GM12891 (cell line): Measurements from ENCODE around the gene MEI1.

ENCODE experiments used
- DNase-seq: peaks from one replicate; pipeline ENCODE4 v3.0.0; 2011; ENCODE audit warnings: low spot score; ENCODE audit not compliant: insufficient read length
- FAIRE-seq: peaks from 2 replicates; lab custom pipeline; 2011; peaks lifted over from hg19 to GRCh38; lab: Jason Lieb, UNC
- PAX5 ChIP-seq: IDR thresholded peaks from 2 replicates; pipeline ENCODE4 v1.6.1; 2011; ENCODE audit warnings: low read length, moderate library complexity, mild to moderate bottlenecking; ENCODE audit not compliant: insufficient read depth, severe bottlenecking
- POLR2A ChIP-seq: IDR thresholded peaks from 2 replicates; pipeline ENCODE4 v1.6.1; 2011; ENCODE audit warnings: low read depth, low read length, control low read depth
- POLR2AphosphoS5 ChIP-seq: IDR thresholded peaks from 2 replicates; pipeline ENCODE4 v1.6.1; 2011; ENCODE audit warnings: low read depth, low read length, control low read depth
- POU2F2 ChIP-seq: IDR thresholded peaks from 2 replicates; pipeline ENCODE4 v1.6.1; 2011; ENCODE audit warnings: low read depth, mild to moderate bottlenecking, control low read depth, low read length, moderate library complexity
- SPI1 ChIP-seq: IDR thresholded peaks from 2 replicates; pipeline ENCODE4 v1.6.1; 2011; ENCODE audit warnings: low read depth, low read length, control low read depth
- TAF1 ChIP-seq: IDR thresholded peaks from 2 replicates; pipeline ENCODE4 v1.6.1; 2011; ENCODE audit warnings: low read depth, low read length, control low read depth

Gene MEI1

DNA sequence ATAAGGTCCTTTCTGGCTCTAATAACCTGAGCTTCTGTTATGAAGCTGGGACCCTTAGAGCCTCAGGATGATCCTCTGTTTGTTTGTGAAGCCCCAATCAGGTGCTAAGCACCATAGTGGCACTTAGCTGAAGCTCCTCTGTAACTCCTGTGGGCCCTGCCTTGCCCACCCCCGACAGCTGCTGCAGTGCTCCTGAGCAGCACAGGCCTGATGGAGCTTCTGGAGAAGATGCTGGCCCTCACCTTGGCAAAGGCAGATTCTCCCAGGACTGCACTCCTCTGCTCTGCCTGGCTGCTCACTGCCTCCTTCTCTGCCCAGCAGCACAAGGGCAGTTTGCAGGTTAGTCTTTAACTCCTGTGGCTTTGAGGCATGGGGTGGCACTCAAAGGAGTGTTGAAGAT is 82.2 kb downstream of the MEI1 start:
- DNase-seq (no peak), FAIRE-seq (no peak)
- TF ChIP-seq SPI1 (no peak), PAX5 (no peak), POLR2A (no peak), POLR2AphosphoS5 (no peak), POU2F2 (no peak), TAF1 (no peak)

DNA sequence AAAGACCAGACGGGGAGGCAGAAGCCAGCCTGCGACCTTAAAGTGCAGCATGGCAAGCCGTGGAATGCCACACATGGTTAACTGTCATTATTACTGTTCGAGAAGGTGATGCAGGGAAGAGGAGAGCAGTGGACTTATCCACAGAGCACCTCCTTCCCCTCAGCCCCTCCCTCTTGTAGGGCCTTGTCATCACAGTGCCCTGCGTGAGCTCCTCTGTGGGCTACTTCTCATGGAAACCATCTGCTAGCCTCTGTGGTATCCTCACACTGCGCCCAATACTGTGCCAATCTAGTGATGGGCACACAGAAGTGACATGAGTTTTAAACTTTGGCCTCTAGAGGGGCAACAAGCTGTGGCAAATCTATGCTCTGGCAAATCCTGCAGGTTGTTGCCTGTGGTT is 83.0 kb downstream of the MEI1 start:
- no peak for DNase-seq
- FAIRE-seq, result no peak
- TF ChIP-seq SPI1 (no peak), POU2F2 (0 out of 2 replicates have a peak, but pooled peaks have one; percentile 17), TAF1 (no peak), POLR2A (no peak), PAX5 (no peak)

DNA sequence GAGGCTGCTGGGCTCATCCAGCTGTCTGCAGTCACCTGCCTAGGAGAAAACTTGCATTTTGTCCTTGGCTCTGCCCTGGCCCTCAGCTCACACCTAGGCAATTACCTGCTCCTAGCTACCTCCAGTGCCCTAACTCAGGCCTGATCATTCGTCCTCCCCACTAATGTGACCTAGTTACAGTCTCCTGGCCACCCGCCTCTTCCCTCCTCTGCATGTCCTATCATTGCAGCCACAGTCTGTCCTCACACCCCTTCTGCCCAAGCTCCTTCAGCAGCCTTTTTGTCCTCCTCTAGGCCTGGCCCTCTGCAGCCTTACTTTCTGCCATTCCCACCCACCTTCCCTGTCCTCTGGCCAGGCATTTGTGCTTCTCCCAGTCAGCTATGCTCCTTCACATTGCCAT is 83.4 kb downstream of the MEI1 start:
- no peak for TF ChIP-seq PAX5
- no peak for TF ChIP-seq POLR2AphosphoS5
- TF ChIP-seq TAF1, result no peak
- TF ChIP-seq POU2F2, result no peak
- TF ChIP-seq POLR2A, result no peak
- no peak for TF ChIP-seq SPI1
- FAIRE-seq (no peak), DNase-seq (no peak)

DNA sequence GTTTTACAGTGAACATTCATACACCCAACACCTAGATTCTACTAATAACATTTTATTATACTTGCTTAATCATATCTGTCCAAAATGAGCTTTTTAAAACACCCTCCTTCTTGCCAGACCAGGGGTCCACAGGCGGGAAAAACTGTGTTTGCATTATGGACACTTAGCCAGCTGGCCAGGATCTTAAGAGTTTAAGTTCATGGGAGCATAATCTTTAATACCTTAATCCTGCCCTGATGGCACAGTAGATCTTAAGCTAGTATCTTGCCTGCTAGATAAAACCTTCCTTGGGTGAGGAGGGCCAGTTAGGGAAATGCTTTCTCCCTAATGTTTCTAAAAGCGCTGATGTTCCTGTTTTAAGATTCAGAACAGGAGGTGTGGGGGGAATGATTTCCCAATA is 88.0 kb downstream of the MEI1 start:
- TF ChIP-seq POU2F2 (no peak), SPI1 (no peak), POLR2A (no peak), TAF1 (no peak), POLR2AphosphoS5 (no peak), PAX5 (no peak)
- no peak for DNase-seq
- FAIRE-seq, result no peak

DNA sequence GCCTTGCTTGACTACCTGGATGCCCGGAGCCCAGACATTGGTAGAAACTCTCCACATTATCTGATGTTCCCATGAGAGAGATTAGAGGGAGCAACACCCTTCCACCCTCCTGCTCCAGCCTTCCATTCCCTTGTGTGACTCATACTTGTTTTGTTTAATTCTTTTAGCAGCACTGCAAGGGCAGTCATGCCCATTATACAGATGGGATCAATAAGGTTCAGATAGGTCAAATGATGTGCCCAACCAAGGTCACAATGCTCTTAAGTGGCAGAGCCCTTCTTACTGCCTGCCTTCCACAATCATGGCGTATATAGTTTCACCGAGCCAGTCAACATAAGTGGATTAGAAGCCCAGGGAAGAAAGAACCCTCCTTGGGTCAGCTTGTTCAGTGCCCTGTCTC is 94.6 kb downstream of the MEI1 start:
- TF ChIP-seq POLR2AphosphoS5, result no peak
- TF ChIP-seq SPI1, result no peak
- TF ChIP-seq POU2F2, result no peak
- no peak for TF ChIP-seq POLR2A
- no peak for DNase-seq
- FAIRE-seq, result no peak

GRCh38 chr22:41798736-41799135 is 99.4 kb downstream of the MEI1 start:
- TF ChIP-seq TAF1, result no peak
- no peak for TF ChIP-seq SPI1
- TF ChIP-seq POU2F2, result no peak
- no peak for TF ChIP-seq PAX5
- no peak for TF ChIP-seq POLR2A
- FAIRE-seq (no peak), DNase-seq (no peak)

DNA sequence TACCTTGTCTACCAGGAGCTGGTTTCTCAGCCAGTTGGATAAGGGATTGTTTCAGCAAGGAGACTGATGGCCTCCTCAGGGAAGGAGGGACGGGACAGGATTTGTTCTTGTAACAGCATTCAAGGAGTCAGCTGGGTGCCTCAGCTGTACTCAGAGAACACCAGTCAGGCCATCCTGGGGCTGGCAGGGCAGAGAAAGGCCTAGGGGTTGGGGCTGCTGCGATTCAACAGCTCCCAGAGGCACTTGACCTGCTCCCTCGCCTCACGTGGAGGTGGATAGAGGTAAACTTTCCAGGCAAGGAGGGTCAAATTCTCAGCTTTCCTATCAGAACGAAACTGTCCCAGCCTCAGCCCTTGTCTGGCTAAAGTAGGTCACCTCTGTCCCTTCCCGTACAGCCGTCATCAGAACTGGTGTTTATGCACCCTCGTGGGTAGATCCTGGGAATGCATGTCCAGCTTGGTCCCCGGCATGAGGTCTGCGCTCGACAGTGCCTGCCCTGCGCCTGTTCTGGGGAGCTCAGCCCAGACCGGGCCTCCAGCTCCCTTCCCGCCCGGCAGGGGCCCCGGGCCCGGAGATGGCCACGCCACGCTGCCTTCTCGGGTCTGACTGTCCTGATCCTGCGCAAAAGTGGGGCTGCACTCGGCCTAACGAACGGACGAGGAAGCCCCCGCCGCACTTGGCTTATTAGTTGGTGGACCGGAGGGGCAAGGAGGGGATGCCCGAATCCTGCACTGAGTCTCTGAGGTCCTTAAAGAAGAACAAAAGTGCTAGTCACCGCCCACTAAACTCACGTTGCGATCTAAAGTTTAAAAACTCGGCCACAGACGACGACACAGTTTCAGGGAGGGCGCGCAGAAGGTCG is 100.4 kb downstream of the MEI1 start:
- no peak for FAIRE-seq
- peak; percentile 53 for DNase-seq
- TF ChIP-seq POLR2A, result no peak; the same call in 1 of the 2 replicates

- FAIRE-seq (peak; percentile 99), DNase-seq (peak; percentile 95)
- 0 out of 2 replicates have a peak, but pooled peaks have one; percentile 34 for TF ChIP-seq POU2F2
- TF ChIP-seq SPI1, result no peak
- peak; percentile 94 for TF ChIP-seq TAF1
- TF ChIP-seq POLR2A, result peak; percentile 92
- TF ChIP-seq PAX5, result peak; percentile 21
- peak; percentile 91; the same call in 1 of the 2 replicates for TF ChIP-seq POLR2AphosphoS5
Measured at GRCh38 chr22:41800348-41801146, 101.2 kb downstream of the MEI1 start, which contains the start of gene CCDC134. TSS of gene CCDC134 (plus strand) at chr22:41800679. CDS start at chr22:41808891, 8,212 bp downstream.

DNA sequence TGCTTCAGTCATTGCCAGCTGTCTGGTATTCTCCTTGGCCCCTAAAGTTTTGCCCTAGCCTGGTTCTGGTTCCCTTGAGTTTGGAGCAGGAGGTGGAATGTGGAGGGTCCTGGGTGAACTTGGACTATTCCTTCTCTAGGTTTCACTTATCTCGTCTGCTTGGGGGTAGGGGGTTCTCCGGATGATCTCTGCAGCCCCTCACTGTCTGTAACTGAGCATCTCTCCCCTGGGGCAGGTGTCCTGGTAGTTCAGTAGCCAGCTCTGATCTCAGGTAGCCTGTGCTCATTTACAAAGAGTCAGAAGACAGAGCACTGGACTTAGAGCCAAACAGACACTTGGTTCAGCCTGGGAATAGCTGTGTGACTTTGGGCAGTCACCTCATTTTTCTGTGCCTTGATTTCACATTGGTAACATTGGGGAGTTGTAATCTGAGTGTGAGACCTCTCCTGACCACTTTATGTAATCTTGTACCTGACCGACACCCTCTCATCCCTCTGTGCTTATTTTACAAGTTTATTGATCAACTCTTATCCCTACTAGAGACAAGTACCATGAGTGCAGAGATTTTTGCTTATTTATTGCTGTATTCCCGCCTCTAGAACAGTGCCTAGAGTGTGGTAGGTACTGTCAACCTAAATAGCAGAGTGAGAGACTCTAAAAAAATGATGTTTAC is 102.0 kb downstream of the MEI1 start:
- DNase-seq (no peak), FAIRE-seq (peak; percentile 81)
- TF ChIP-seq TAF1 (no peak), POU2F2 (no peak), PAX5 (no peak), POLR2A (no peak), POLR2AphosphoS5 (no peak), SPI1 (no peak)
